G401 (cell line): ENCODE results near the gene BFSP2. TPM values are rescaled to one million over a fixed set of nuclear protein-coding genes. Genes with fewer than 3 reads are reported as not detected.

Experiments used
- DNase-seq: peaks from one replicate; pipeline ENCODE4 v3.0.0-alpha.2; 2015; ENCODE audit warnings: low spot score
- in situ Hi-C: cut with HindIII; loops from 2 replicates; pipeline ENCODE4 v1.10.0; 2016; ENCODE audit warnings: low sequenced_read_pairs, mixed read lengths
- total RNA-seq: library from RNA; depleted of rRNA; stranded (reverse); fragments of >200 nt; shearing (Covaris generic); gene quantifications from 2 replicates; pipeline ENCODE4 v1.2.3, GENCODE V29; 2014

BFSP2 gene
- total RNA-seq, 1 experiment from 2014 or later, result not detected

DNA sequence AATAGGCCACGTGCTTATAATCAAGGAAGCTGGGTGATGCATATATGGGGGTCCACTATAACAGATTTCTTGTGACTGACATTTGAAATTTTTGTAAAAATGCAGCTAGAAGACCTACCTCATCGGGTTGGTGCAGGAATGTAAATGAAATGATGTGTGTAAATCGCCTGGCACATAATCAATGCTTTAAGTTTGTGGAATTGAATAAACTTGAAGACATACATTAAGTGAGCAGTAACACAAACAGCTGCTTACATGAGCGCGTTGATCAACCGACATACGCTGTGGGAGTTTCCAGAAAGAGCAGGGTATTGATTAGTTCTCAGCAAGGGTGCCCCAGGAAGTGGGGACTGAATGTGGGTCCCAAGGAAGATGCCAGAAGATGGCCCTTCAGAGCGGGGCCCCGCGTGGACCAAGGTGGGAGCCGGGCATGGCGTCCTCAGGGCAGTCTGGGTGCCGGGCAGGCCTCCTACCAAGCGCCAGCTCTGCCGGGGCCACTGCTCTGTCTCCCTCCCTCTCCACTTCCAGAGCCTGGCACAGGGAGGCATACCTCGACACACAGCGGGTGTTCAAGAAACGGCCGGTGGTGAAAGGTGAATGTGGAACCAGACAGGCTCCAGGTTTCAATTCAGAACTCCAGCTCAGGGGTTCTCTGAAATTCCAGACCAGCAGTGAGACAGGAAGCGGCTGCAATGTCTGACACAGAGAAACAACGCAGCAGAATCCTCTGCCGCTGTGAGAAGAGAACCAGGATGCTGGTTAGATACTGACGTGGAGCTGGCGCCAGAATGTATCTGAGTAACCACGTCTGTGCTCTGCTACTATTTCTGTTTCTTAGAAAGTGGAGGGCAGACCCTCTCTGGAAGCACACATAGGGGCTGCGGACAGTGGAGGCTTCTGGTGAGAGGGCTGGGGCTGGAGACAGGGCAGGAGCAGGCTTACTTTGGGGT is 12.6 kb downstream of the BFSP2 start:
- in situ Hi-C loops, result no loop called here
- DNase-seq, result no peak

DNA sequence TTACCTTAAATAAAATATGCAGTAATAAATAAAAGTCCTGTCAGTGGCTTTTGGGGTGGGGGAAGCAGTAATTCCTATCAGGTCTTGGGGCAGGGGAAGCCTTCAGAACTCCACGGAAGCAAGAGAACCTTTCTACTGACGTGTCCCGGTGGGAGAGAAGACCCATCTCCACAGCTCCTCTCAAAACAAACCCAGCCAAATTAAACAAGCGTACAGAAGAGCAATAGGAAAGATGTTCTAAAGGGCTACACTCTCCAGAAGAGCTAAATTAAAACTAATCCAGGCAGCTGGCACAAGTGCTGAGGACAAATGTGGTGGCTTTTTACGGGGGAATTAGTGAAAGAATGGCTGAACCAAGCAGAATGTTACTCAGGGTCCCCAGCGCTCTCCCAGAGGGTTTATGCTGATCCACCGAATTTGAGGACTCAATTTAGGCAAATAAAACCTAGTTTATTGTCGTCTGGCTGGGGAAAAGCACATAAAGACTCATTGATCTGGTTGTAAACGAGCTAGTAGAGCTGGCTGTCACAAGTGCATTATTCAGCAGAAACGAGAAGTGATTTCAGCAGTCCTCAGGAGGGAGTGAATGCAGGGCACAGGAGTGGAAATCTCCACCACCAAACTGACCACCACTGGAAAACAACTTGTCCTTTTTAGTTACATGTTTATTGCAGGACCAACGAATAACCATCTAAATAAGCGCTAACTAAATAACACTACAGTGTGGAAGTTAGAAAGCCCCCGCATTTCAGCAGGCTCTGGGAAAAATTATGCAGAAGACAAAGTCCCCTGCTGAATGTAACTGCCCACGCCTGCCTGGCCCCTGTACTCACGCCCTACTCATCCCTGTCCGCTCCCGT is 13.5 kb downstream of the BFSP2 start:
- peak; percentile 48 for DNase-seq
- in situ Hi-C loops, result no loop called here

- DNase-seq, result no peak
- in situ Hi-C loops, result no loop called here
These were observed 14.2 kb downstream of the BFSP2 start for GRCh38 chr3:133414021-133414392.

DNA sequence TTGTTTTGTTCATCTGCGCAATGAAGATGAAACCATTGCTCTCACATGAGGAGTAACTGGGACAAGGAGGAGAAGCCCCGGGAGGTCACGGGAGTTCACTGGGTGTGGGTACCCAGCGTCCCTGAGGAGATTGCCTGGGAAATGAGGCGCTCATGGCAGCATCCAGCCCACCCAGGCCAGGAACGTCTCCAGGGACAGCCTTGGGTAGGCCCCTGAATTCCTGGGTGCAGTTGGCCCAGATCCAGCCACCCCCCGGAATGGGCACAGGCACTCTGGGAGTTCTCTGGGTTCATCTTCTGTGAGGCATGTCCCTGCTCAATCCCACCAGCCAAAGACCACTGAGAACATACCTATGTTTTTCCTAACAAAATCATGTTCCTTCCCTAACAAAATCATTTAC is 18.5 kb downstream of the BFSP2 start:
- in situ Hi-C loops, result no loop called here
- DNase-seq, result no peak

DNA sequence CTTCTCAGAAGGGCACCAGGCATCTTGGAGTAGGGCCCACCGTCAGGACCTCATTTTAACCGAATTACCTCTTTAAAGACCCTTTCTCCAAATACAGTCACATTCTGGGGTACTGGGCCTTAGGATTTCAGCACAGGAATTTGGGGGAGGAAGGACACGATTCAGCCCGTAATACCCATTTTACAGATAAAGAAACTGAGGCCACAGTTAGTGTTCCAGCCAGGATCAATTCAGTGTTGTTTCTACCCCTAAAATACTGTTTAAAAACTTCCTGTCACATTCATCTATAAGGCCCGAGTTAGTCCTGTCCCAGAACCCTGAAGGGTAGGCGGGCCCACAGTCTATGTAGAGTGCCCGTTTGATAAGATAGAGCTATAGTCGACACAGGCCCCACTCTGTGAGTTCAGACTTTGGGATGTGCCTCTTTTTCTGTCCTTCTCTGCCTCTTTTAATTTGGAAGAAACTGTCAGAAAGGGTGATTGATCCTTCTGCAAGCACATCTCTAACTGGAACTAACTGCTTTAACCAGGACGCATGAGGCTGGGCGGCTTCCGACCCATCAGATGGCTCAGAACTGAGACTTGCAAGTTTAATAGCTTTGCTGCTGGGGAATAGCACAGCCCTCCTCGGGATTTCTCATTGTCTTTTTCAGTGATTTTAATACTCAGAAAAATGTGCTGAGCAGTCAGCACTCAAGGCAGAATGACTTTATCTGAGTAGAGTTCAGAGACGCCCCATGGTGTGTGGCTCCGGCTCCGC is 19.5 kb downstream of the BFSP2 start:
- in situ Hi-C loops, result no loop called here

DNA sequence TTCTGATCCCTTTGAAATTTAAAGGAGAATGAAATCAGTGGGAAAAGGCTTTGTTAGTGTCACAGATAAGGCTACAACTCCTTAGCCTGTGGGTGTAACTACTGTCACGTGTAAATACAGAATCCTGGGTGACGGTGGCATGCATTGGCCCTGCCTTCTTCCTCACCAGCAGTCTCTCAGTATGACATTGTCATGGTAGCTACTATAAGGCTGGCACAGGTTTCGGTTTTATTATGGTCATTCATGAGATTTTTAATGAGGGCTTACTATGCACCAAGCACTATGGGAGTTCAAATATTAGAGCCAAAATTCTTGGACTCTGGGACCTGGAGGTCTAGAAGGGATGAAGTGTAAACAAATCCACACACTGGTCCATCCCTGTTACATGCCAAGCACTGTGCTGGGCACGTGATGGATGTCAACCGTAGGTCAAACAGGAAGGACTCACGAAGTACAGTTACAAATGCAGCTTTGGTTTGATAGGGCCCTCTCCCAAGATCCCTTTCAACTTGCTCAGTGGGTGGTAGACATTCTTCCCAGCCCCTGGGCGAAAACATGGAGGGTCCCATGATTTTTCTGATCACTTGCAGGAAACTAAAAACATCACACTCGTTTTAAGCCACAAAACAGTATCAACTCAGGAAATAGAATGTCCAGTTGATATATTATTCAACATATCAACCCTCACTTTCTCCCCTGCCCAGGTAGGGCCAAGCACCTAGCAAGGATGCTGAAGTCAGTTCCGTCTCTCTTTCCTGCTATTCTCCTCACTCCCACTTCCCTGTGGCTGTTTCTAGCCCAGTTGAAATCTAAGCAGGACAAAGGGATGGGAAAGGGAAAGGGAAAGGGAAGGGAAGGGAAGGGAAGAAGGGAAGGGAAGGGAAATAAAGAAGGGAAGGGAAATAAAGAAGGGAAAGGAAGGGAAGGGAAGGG is 25.3 kb downstream of the BFSP2 start:
- in situ Hi-C loops, result no loop called here
- DNase-seq, result no peak

More for the DNA sequence above, 19.5 kb downstream of the BFSP2 start:
- DNase-seq, result no peak

GRCh38 chr3:133425898-133426297 is 26.0 kb downstream of the BFSP2 start:
- in situ Hi-C loops, result no loop called here
- no peak for DNase-seq

GRCh38 chr3:133426721-133427120 is 26.9 kb downstream of the BFSP2 start:
- DNase-seq, result no peak
- in situ Hi-C loops, result no loop called here

GRCh38 chr3:133428552-133428951 is 28.7 kb downstream of the BFSP2 start:
- in situ Hi-C loops, result no loop called here
- DNase-seq, result no peak

DNA sequence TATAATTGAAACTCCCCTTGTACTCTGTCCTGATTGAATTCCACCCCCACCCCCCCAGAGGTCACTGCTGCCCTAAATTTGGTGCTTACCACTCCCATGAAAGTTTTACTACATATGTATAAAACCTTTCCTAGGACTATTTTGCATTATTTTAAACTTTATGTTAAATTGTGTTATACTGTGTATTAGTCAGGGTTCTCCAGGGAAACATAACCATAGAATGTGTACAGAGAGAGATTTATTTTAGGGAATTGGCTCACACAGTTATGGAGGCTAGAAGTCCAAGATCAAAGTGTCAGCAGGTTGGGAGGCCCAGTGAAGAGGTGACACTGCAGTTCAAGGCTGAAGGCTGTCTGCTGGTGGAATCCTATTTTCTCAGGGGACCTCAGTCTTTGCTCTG is 29.2 kb downstream of the BFSP2 start:
- no peak for DNase-seq
- in situ Hi-C loops, result no loop called here

DNA sequence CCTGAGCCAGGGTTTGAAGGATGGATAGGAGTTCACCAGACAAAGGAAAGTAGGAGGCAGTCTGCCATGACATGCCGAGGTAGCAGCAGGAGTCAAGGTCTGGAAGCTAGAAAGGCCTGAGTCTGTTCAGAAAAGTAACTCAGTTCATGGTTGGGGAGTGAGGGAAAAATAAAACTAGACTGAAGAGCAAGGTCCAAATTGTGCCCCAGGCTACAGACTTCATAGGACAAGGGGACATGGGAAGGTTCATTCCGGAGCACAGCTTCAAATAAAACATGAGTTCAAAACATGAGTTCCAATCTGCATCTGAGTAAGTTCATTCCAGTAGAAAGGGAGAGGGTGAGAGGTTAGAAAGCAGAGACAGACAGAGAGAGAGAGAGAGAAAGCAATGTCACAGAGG is 39.7 kb downstream of the BFSP2 start:
- in situ Hi-C loops, result no loop called here
- DNase-seq, result no peak

- no peak for DNase-seq
- in situ Hi-C loops, result no loop called here
These were observed 40.8 kb downstream of the BFSP2 start for GRCh38 chr3:133440652-133441051.

DNA sequence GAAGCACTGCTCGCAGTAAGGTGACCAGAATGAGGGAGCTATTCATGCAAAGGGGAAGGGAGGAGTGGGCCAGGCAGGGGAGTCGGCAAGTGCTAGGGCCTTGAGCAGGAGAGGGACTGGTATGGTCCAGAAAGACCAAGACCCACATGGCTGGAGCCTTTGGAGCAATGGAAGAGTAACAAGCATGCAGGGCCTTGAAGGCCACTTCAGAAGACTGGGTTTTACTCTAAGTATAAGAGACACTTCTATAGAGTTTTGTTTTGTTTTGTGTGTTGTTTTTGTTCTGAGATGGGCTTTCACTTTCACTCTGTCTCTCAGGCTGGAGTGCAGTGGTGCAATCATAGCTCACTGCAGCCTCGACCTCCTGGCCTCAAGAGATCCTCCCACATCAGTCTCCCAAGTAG is 42.0 kb downstream of the BFSP2 start:
- in situ Hi-C loops, result no loop called here
- no peak for DNase-seq

DNA sequence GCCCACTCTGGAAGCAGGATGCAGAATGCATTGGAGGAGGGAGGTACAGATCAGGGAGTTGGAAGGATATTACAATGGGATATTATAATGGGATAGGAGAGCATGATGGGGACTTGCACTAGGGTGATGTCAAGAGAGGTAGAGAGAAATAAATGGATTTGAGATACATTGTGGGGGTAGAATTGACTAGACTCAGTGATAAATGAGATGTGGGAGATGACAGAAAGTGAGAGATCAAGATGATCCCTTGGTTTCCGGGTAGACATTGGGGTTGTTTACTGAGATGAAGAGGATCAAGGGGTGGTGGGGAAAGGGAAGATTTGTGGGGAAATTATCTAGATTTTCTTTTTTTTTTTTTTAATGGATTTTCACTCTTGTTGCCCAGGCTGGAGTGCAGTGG is 42.7 kb downstream of the BFSP2 start:
- no peak for DNase-seq
- in situ Hi-C loops, result no loop called here

- in situ Hi-C loops, result no loop called here
These were observed 44.0 kb downstream of the BFSP2 start for GRCh38 chr3:133443649-133444422.

DNA sequence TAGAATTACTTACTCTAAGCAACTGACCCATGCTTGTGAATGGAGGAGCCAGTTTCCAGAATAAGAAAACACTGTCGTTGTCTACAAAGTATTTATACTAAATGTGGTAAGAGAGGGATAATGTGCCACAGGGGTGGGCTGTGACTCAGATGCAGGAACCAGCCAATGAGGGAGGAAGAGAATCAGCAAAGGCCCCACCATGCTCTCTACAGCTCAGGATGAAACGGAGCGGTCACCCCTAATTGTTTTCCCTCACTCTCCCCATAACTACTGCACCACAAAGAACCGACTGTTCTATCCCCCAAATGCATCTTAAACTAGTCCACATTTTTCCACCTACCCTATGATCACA is 44.5 kb downstream of the BFSP2 start:
- no peak for DNase-seq
- in situ Hi-C loops, result no loop called here

More at GRCh38 chr3:133443649-133444422, 44.0 kb downstream of the BFSP2 start:
- DNase-seq, result no peak

DNA sequence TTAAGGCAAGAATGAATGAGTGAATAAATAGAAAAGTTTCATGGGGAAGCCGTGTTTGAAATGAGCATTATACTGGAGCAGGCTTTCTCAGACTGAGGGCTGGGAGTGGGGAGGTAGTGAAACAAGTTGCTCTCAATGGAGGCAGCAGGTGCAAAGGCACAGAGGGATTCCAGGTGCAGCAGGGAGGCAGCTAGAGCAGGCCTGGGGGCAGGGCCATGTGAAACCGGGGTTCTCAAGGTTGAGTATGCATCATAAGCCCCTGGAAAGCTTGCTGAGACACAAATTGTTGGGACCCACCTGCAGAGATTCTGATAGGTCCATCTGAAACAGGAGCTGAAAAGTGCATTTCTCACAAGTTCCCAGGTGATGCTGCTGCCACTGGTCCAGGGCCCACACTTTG is 45.3 kb downstream of the BFSP2 start:
- in situ Hi-C loops, result no loop called here
- DNase-seq, result no peak
